Smooth muscle cell (in vitro differentiated cells): Measurements from ENCODE around the gene ANKRD13C. TPM values are rescaled to one million over a fixed set of nuclear protein-coding genes. Genes with fewer than 3 reads are reported as not detected.
"Not testable (repeated sequence)": the region's sequence is repeated elsewhere in the genome, so short reads cannot be mapped to it uniquely, and the experiment has no call there.

Experiments used
- DNase-seq: peaks from one replicate; lab custom pipeline; 2025; ENCODE audit not compliant: unreplicated experiment; lab: John Stamatoyannopoulos, UW
- H2AFZ ChIP-seq: fragments of 200-600 bp; sonication (generic); 2 replicates; pipeline ENCODE4 v1.6.0; 2016; ENCODE audit warnings: antibody characterized with exemption, low read depth, mild to moderate bottlenecking
- H3F3A ChIP-seq: fragments of 200-600 bp; sonication (generic); 2 replicates; pipeline ENCODE4 v1.6.0; 2017; ENCODE audit warnings: antibody characterized with exemption, low read depth
- H3K27ac ChIP-seq: fragments of 200-600 bp; sonication (generic); 2 replicates; pipeline ENCODE4 v1.5.1; 2016; ENCODE audit warnings: low read depth, mild to moderate bottlenecking
- H3K27me3 ChIP-seq: fragments of 200-600 bp; sonication (generic); 2 replicates; pipeline ENCODE4 v1.6.1; 2016; ENCODE audit warnings: low read depth, mild to moderate bottlenecking
- H3K36me3 ChIP-seq: fragments of 200-600 bp; sonication (generic); 2 replicates; pipeline ENCODE4 v1.5.1; 2016; ENCODE audit warnings: low read depth
- H3K4me1 ChIP-seq: fragments of 200-600 bp; sonication (generic); 2 replicates; pipeline ENCODE4 v1.5.1; 2016; ENCODE audit warnings: low read depth
- H3K4me2 ChIP-seq: fragments of 200-600 bp; sonication (generic); 2 replicates; pipeline ENCODE4 v1.6.0; 2016; ENCODE audit warnings: mild to moderate bottlenecking
- H3K4me3 ChIP-seq: fragments of 200-600 bp; sonication (generic); 2 replicates; pipeline ENCODE4 v1.5.1; 2016; ENCODE audit warnings: mild to moderate bottlenecking
- H3K79me2 ChIP-seq: fragments of 200-600 bp; sonication (generic); 2 replicates; pipeline ENCODE4 v1.6.0; 2016; ENCODE audit warnings: low read depth, mild to moderate bottlenecking
- H3K9ac ChIP-seq: fragments of 200-600 bp; sonication (generic); 2 replicates; pipeline ENCODE4 v1.6.0; 2016; ENCODE audit warnings: low read depth
- H3K9me3 ChIP-seq: fragments of 200-600 bp; sonication (generic); replicated peaks from 2 replicates; pipeline ENCODE4 v1.5.1; 2016; ENCODE audit warnings: low read depth
- H4K20me1 ChIP-seq: fragments of 200-600 bp; sonication (generic); 2 replicates; pipeline ENCODE4 v1.6.0; 2016; ENCODE audit warnings: low read depth
- CTCF ChIP-seq: fragments of 200-600 bp; sonication (generic); IDR thresholded peaks from 2 replicates; pipeline ENCODE4 v1.5.1; 2017; ENCODE audit warnings: borderline replicate concordance, mild to moderate bottlenecking, antibody characterized with exemption; ENCODE audit not compliant: insufficient read depth, poor library complexity, severe bottlenecking
- WGBS: methylation state at CpG from one replicate; pipeline ENCODE4 v1.1.7; 2016; ENCODE audit warnings: low lambda C conversion rate; 5-methylcytosine and 5-hydroxymethylcytosine counted together
- polyA plus RNA-seq: library from polyadenylated mRNA; unstranded; fragments of >200 nt; fragmentation: Nextera tagmentation; extraction: Ambion mirVana; gene quantifications from 2 replicates; pipeline ENCODE4 v1.2.1, GENCODE V29; 2016
- total RNA-seq: library from RNA; depleted of rRNA; stranded (reverse); fragments of >200 nt; gene quantifications from 2 replicates; pipeline ENCODE4 v1.2.3, GENCODE V29; 2014

The ANKRD13C gene
- total and polyA plus RNA-seq, 2 experiments from 2014 or later: 18.3 to 27.6 TPM

GRCh38 chr1:70355920-70356319 lies 1.4 kb upstream of the ANKRD13C start:
- Histone ChIP-seq H3K4me1 (peaks cover 14% of the 10 kb centered on the region), H3K9ac (no peak overlapping the region), H4K20me1 (peaks cover 23% of the 10 kb centered on the region), H3K27ac (peak overlapping the region; percentile 96), H3K4me2 (peak overlapping the region; percentile 99), H3K79me2 (peaks cover 31% of the 10 kb centered on the region), H2AFZ (no peak overlapping the region), H3K9me3 (no peaks in the 10 kb centered on the region), H3K4me3 (no peak overlapping the region), H3F3A (peaks cover 8% of the 10 kb centered on the region), H3K27me3 (no peaks in the 10 kb centered on the region), H3K36me3 (no peaks in the 10 kb centered on the region)
- TF ChIP-seq CTCF: no peak
- no peak for DNase-seq
- WGBS: 65% methylated on average over 7 of the region's 7 CpGs

GRCh38 chr1:70355111-70355407 lies 537 bp upstream of the ANKRD13C start:
- Histone ChIP-seq H3K27me3 (no peaks in the 10 kb centered on the region), H3K36me3 (no peaks in the 10 kb centered on the region), H4K20me1 (peaks cover 32% of the 10 kb centered on the region), H3K27ac (peak overlapping the region; percentile 96), H2AFZ (no peak overlapping the region), H3K9ac (peak overlapping the region; percentile 99), H3F3A (peaks cover 8% of the 10 kb centered on the region), H3K79me2 (peaks cover 40% of the 10 kb centered on the region), H3K4me2 (peak overlapping the region; percentile 99), H3K4me3 (peak overlapping the region; percentile 81), H3K9me3 (no peaks in the 10 kb centered on the region), H3K4me1 (peaks cover 14% of the 10 kb centered on the region)
- no peak for TF ChIP-seq CTCF
- no peak for DNase-seq
- WGBS: 32% methylated on average over 6 of the region's 6 CpGs

- peak overlapping the region; percentile 81 for H3K4me3 ChIP-seq
- peak overlapping the region; percentile 96 for H3K27ac ChIP-seq
- H3K27me3 ChIP-seq: no peaks in the 10 kb centered on the region
- no peak for DNase-seq
- H3K4me2 ChIP-seq: peak overlapping the region; percentile 99
- TF ChIP-seq CTCF: no peak
- peaks cover 8% of the 10 kb centered on the region for H3F3A ChIP-seq
- peaks cover 52% of the 10 kb centered on the region for H3K79me2 ChIP-seq
- H3K9me3 ChIP-seq: no peaks in the 10 kb centered on the region
- under 1% methylated on average over 34 of the region's 34 CpGs for WGBS
- peaks cover 23% of the 10 kb centered on the region for H3K4me1 ChIP-seq
- H3K9ac ChIP-seq: peak overlapping the region; percentile 99
- peaks cover 6% of the 10 kb centered on the region for H3K36me3 ChIP-seq
- peak overlapping the region; percentile 50 for H2AFZ ChIP-seq
- H4K20me1 ChIP-seq: peaks cover 45% of the 10 kb centered on the region
Measured at GRCh38 chr1:70353601-70354331, 756 bp downstream of the ANKRD13C start.

- Histone ChIP-seq H3K4me2 (peak overlapping the region; percentile 99), H3K27me3 (no peaks in the 10 kb centered on the region), H3K36me3 (peaks cover 6% of the 10 kb centered on the region), H3F3A (peaks cover 8% of the 10 kb centered on the region), H3K27ac (peak overlapping the region; percentile 96), H4K20me1 (peaks cover 52% of the 10 kb centered on the region), H3K4me3 (peak overlapping the region; percentile 81), H3K4me1 (peaks cover 23% of the 10 kb centered on the region), H3K9me3 (no peaks in the 10 kb centered on the region), H2AFZ (no peak overlapping the region), H3K9ac (peak overlapping the region; percentile 99), H3K79me2 (peaks cover 60% of the 10 kb centered on the region)
- no peak for TF ChIP-seq CTCF
- 33% methylated on average over 4 of the region's 4 CpGs for WGBS
- DNase-seq: no peak
Measured at GRCh38 chr1:70353044-70353443, 1.5 kb downstream of the ANKRD13C start.

GRCh38 chr1:70349799-70350198 lies 4.7 kb downstream of the ANKRD13C start:
- H3K27me3 ChIP-seq, H3K4me2 ChIP-seq, DNase-seq, H3F3A ChIP-seq, H3K27ac ChIP-seq, H2AFZ ChIP-seq, H3K9ac ChIP-seq, H3K9me3 ChIP-seq, H3K4me3 ChIP-seq, H3K36me3 ChIP-seq: not testable (repeated sequence)
- WGBS: 89% methylated on average over 4 of the region's 4 CpGs
- Histone ChIP-seq H3K79me2 (peaks cover 90% of the 10 kb centered on the region), H4K20me1 (peaks cover 83% of the 10 kb centered on the region), H3K4me1 (peaks cover 21% of the 10 kb centered on the region)
